Upper lobe of right lung (tissue), 1 donor: ENCODE results near the gene HOXA7. TPM values are rescaled to one million over a fixed set of nuclear protein-coding genes. Genes with fewer than 3 reads are reported as not detected.

Source experiments
- ATAC-seq: fragments of 200-7000 bp; cut with Tn5 transposase; one replicate; pipeline ENCODE4 v1.9.1; 2020; ENCODE audit warnings: mild to moderate bottlenecking, moderate library complexity
- DNase-seq: peaks from one replicate; pipeline ENCODE4 v3.0.0-alpha.2; 2020
- H3K27ac ChIP-seq: fragments of 200-600 bp; one replicate; pipeline ENCODE4 v1.8.0; 2022
- H3K27me3 ChIP-seq: fragments of 200-600 bp; one replicate; pipeline ENCODE4 v1.8.0; 2022; ENCODE audit warnings: mild to moderate bottlenecking
- H3K36me3 ChIP-seq: fragments of 200-600 bp; one replicate; pipeline ENCODE4 v1.8.0; 2022
- H3K4me1 ChIP-seq: fragments of 200-600 bp; one replicate; pipeline ENCODE4 v1.8.0; 2022
- H3K4me3 ChIP-seq: fragments of 200-600 bp; one replicate; pipeline ENCODE4 v1.8.0; 2022; ENCODE audit warnings: mild to moderate bottlenecking
- H3K9me3 ChIP-seq: fragments of 200-600 bp; one replicate; pipeline ENCODE4 v1.8.0; 2022
- CTCF ChIP-seq: fragments of 200-600 bp; IDR thresholded peaks from one replicate; pipeline ENCODE4 v1.8.0; 2022; ENCODE audit warnings: antibody characterized with exemption
- intact Hi-C: fragments of 100-400 bp; cut with DNase I; formaldehyde crosslinking; loops from one replicate; pipeline ENCODE4 v1.11.0; 2022
- total RNA-seq: library from RNA; stranded (reverse); fragmentation: NEBNext Ultra II Directional; extraction: Animal tissue kit (Norgen Biotek cat#: 25700); gene quantifications from one replicate; pipeline ENCODE4 v1.2.1, GENCODE V29; 2021
- donor health status: DM: no; HTN: yes; CAD: no; lungs with severe emphysema.

Gene HOXA7
- total RNA-seq, 1 donor from 2014 or later = 2.9 TPM

- DNase-seq = peak; percentile 62
- Histone ChIP-seq H3K27me3 (peaks cover 100% of the 10 kb centered on the region), H3K4me3 (no peak overlapping the region), H3K4me1 (peaks cover 39% of the 10 kb centered on the region), H3K36me3 (no peaks in the 10 kb centered on the region), H3K9me3 (no peaks in the 10 kb centered on the region), H3K27ac (no peak overlapping the region)
- no peak for ATAC-seq
- no peak for TF ChIP-seq CTCF
- intact Hi-C loops = loop anchor here (10.0 kb wide), 2 partner anchors 1275 to 1305 kb away; no protein-coding TSS in a partner anchor
Measured at GRCh38 chr7:27169658-27170425, 13.4 kb upstream of the HOXA7 start.

DNA sequence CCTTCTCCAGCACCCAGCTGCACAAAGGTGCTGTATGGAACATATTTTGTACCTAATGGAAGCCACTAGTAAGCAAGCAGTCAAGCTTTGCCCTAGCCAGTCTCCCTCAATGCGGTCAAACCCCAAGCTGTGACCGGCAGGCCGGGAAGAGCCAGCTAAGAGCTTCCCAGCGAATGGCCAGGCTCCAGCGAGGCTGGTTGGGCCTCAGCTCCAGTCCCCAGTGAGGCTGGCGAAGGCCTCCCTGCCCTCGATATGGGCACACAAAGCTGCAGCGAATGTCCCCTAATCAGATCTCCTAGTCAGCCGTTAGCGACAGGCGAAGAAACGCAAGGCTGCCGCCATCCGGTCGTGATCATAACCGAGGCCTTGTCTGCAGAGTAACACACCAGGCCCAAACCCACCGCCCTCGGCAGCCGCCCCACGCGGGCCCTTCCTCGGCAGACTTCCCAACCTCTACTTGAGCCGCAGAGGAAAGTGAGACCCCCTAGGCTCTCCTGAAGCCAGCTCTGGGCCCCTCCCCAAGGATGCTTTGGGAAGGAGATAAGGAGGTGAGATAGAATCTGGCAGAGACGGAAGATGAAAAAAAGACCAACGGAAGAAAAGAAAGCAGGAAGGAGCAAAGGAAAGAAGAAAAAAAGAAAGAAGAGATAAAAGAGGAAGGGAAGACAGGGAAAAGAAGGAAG, 11.9 kb upstream of the HOXA7 start:
- Histone ChIP-seq H3K36me3 (no peaks in the 10 kb centered on the region), H3K4me3 (no peak overlapping the region), H3K9me3 (no peaks in the 10 kb centered on the region), H3K27ac (no peak overlapping the region), H3K4me1 (peaks cover 34% of the 10 kb centered on the region), H3K27me3 (peaks cover 100% of the 10 kb centered on the region)
- intact Hi-C loops = loop anchor here (10.0 kb wide), 2 partner anchors 1274 to 1304 kb away; no protein-coding TSS in a partner anchor
- DNase-seq = peak; percentile 48
- ATAC-seq = no peak
- TF ChIP-seq CTCF = no peak

GRCh38 chr7:27167916-27168264, 11.4 kb upstream of the HOXA7 start:
- H3K9me3 ChIP-seq = no peaks in the 10 kb centered on the region
- no peak overlapping the region for H3K4me3 ChIP-seq
- H3K4me1 ChIP-seq = peaks cover 29% of the 10 kb centered on the region
- H3K27me3 ChIP-seq = peaks cover 100% of the 10 kb centered on the region
- TF ChIP-seq CTCF = no peak
- no peak for ATAC-seq
- no peaks in the 10 kb centered on the region for H3K36me3 ChIP-seq
- no peak overlapping the region for H3K27ac ChIP-seq
- intact Hi-C loops = loop anchor here (10.0 kb wide), 2 partner anchors 1273 to 1303 kb away; no protein-coding TSS in a partner anchor
- no peak for DNase-seq

DNA sequence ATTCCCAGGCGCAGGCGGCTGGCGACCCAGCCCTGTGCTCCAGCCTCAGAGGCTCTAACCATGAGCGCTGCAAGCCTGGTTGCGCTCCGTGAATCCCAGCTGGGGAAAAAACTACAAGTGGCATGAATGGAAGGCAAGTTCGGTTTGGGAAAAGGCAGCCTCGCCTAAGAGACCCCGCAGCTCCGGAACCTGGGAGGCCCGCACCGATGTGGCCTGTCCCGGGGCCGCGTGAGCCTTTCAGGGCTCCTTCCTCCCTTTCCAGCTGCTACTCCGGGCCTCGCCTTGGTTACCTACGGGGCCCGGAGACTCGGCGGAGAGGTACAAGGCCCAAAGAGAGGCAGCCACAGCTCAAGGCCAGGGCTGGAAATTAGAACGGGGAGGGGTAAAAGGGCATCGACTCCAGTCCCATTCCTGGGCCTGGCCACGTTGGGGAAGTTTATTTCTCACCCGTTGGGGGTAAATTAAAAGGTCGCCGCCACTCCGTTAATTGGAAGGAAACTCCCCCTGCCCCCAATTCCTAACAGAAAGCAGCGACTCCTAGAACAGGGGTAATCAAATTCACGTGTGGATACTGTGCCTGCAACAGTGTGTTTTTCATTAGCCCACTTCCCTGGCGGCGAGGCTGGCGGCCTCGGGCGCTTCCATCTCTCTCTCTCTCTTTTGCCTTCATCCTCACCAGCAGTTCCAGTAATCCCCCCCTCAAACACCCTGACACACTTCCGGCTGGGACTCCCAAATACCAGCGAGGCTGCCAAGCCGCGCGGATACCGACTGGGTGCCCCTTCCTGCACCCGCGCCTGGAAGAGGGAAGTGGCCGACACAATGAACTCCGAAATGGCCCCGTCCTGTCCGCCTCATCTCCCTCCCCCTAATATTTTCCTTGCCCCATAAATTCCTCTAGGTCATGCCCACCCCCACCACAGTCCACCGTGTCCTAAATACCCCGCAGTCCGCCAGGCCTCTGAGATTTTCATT, 10.3 kb upstream of the HOXA7 start:
- no peaks in the 10 kb centered on the region for H3K9me3 ChIP-seq
- no peak for TF ChIP-seq CTCF
- peaks cover 99% of the 10 kb centered on the region for H3K27me3 ChIP-seq
- no peak overlapping the region for H3K27ac ChIP-seq
- H3K4me3 ChIP-seq = no peak overlapping the region
- ATAC-seq = no peak
- H3K4me1 ChIP-seq = peaks cover 24% of the 10 kb centered on the region
- no peaks in the 10 kb centered on the region for H3K36me3 ChIP-seq
- intact Hi-C loops = loop anchor here (10.0 kb wide), 2 partner anchors 1272 to 1302 kb away; no protein-coding TSS in a partner anchor
- peak; percentile 53 for DNase-seq

DNA sequence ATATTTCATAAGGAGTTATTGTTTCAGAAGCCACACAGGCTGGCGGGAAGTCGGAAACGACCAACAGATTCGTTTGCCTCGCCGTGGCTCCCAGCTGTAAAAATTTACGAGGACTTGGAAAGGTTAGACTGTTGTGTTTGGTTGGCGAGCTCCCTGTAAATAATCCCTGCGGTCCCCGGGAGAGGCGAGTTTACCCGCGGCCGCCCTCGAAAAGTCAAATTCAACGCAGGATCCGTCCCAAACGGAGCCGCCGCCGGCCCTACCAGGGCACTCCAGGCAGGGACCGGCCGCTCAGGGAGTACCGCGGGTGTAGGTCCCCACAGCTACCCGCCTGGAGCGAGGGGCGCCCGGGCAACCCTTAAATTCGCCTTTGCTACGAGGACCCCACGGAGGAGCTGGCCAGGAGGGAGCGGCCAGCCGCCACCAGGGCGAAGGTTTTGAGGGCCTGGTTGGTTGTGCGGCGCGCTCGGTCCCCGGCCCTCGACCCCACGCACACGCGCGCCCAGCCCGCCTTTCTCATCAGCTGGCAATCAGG, 9.6 kb upstream of the HOXA7 start:
- no peak overlapping the region for H3K27ac ChIP-seq
- TF ChIP-seq CTCF = no peak
- intact Hi-C loops = loop anchor here (10.0 kb wide), 2 partner anchors 1271 to 1301 kb away; no protein-coding TSS in a partner anchor
- no peak for ATAC-seq
- H3K27me3 ChIP-seq = peaks cover 97% of the 10 kb centered on the region
- peak overlapping the region; percentile 39 for H3K4me3 ChIP-seq
- peaks cover 27% of the 10 kb centered on the region for H3K4me1 ChIP-seq
- no peaks in the 10 kb centered on the region for H3K9me3 ChIP-seq
- H3K36me3 ChIP-seq = no peaks in the 10 kb centered on the region
- peak; percentile 63 for DNase-seq
